ENCODE data around the gene GOLT1A. TPM values are rescaled to one million over a fixed set of nuclear protein-coding genes. Genes with fewer than 3 reads are reported as not detected.

The GOLT1A gene
- total and polyA plus RNA-seq, 7 donors, result 0.30 to 7.1 (median 0.37) TPM; not detected in 4

GRCh38 chr1:204174958-204175357, 38.8 kb downstream of the GOLT1A start:
- WGBS, 3 donors, result 52 to 69% (median 61%) methylated on average over 3 of the region's 3 CpGs
- Histone ChIP-seq H3K4me3 (no peak overlapping the region), H3K27me3 (ENCODE audit: insufficient read depth in 3 of 3, low read length in 2 of 3) (peaks cover 0 to 3% (median 2%) of the 10 kb centered on the region in 3 donors), H3K27ac (no peak overlapping the region), H3K4me1 (no peaks in the 10 kb centered on the region), H3K36me3 (ENCODE audit: insufficient read depth in 1 of 2, low read depth in 1 of 2) (no peaks in the 10 kb centered on the region), H3K9me3 (no peaks in the 10 kb centered on the region)
- no peak for TF ChIP-seq CTCF (IDR thresholded peaks at IDR 0.05)
- intact Hi-C loops (cut with DNase I), result no loop called here
- DNase-seq, result no peak
- ATAC-seq, result no peak

GRCh38 chr1:204172404-204173029, 41.3 kb downstream of the GOLT1A start:
- intact Hi-C loops (cut with DNase I), result no loop called here
- TF ChIP-seq CTCF (IDR thresholded peaks at IDR 0.05), result no peak
- WGBS, 3 donors, result 77 to 91% (median 91%) methylated on average over 2 of the region's 2 CpGs

GRCh38 chr1:204171751-204172178, 42.0 kb downstream of the GOLT1A start:
- no peak for ATAC-seq
- peaks cover 0 to 3% (median 0%) of the 10 kb centered on the region in 3 donors for H3K27me3 ChIP-seq (ENCODE audit: insufficient read depth in 3 of 3, low read length in 2 of 3)
- 56 to 71% (median 64%) methylated on average over 4 of the region's 4 CpGs for WGBS, 3 donors
- no peaks in the 10 kb centered on the region for H3K36me3 ChIP-seq (ENCODE audit: insufficient read depth in 1 of 2, low read depth in 1 of 2)
- H3K9me3 ChIP-seq, result no peaks in the 10 kb centered on the region
- no peaks in the 10 kb centered on the region for H3K4me1 ChIP-seq
- H3K4me3 ChIP-seq, result no peak overlapping the region
- DNase-seq, result no peak
- intact Hi-C loops (cut with DNase I), result no loop called here
- TF ChIP-seq CTCF (IDR thresholded peaks at IDR 0.05), result no peak
- no peak overlapping the region for H3K27ac ChIP-seq

More at GRCh38 chr1:204172404-204173029, 41.3 kb downstream of the GOLT1A start:
- Histone ChIP-seq H3K27ac (no peak overlapping the region), H3K36me3 (ENCODE audit: insufficient read depth in 1 of 2, low read depth in 1 of 2) (no peaks in the 10 kb centered on the region), H3K4me3 (no peak overlapping the region), H3K27me3 (ENCODE audit: insufficient read depth in 3 of 3, low read length in 2 of 3) (peaks cover 0 to 3% (median 2%) of the 10 kb centered on the region in 3 donors), H3K4me1 (no peaks in the 10 kb centered on the region), H3K9me3 (no peaks in the 10 kb centered on the region)
- DNase-seq, result no peak
- ATAC-seq, result no peak

- peaks cover 0 to 3% (median 0%) of the 10 kb centered on the region in 3 donors for H3K27me3 ChIP-seq (ENCODE audit: insufficient read depth in 3 of 3, low read length in 2 of 3)
- WGBS, 3 donors, result 82 to 87% (median 87%) methylated on average over 3 of the region's 3 CpGs
- intact Hi-C loops (cut with DNase I), result no loop called here
These were observed 43.2 kb downstream of the GOLT1A start for GRCh38 chr1:204170494-204171155.

More at GRCh38 chr1:204170494-204171155, 43.2 kb downstream of the GOLT1A start:
- Histone ChIP-seq H3K9me3 (no peaks in the 10 kb centered on the region), H3K4me3 (no peak overlapping the region), H3K4me1 (no peaks in the 10 kb centered on the region), H3K27ac (no peak overlapping the region), H3K36me3 (ENCODE audit: insufficient read depth in 1 of 2, low read depth in 1 of 2) (no peaks in the 10 kb centered on the region)
- no peak for DNase-seq
- ATAC-seq, result no peak
- TF ChIP-seq CTCF (IDR thresholded peaks at IDR 0.05), result no peak

All from psoas muscle (tissue), 8 donors.